ENCODE results near the gene CHD2. TPM values are rescaled to one million over a fixed set of nuclear protein-coding genes. Genes with fewer than 3 reads are reported as not detected.

Gene CHD2
- total RNA-seq, 1 donor from 2014 or later, result 159 TPM

- Mint-ChIP-seq H3K9me3 (ENCODE audit: low read depth) (peaks cover 10% of the 10 kb centered on the region), H3K4me3 (ENCODE audit: low read depth) (no peak overlapping the region), H3K4me1 (ENCODE audit: low read depth) (peaks cover 3% of the 10 kb centered on the region), H3K27ac (no peak overlapping the region), H3K36me3 (ENCODE audit: insufficient read depth) (peaks cover 65% of the 10 kb centered on the region), H3K27me3 (no peaks in the 10 kb centered on the region)
- DNase-seq (ENCODE audit: low spot score, unreplicated experiment), result no peak
- TF ChIP-seq, protein P1, sequence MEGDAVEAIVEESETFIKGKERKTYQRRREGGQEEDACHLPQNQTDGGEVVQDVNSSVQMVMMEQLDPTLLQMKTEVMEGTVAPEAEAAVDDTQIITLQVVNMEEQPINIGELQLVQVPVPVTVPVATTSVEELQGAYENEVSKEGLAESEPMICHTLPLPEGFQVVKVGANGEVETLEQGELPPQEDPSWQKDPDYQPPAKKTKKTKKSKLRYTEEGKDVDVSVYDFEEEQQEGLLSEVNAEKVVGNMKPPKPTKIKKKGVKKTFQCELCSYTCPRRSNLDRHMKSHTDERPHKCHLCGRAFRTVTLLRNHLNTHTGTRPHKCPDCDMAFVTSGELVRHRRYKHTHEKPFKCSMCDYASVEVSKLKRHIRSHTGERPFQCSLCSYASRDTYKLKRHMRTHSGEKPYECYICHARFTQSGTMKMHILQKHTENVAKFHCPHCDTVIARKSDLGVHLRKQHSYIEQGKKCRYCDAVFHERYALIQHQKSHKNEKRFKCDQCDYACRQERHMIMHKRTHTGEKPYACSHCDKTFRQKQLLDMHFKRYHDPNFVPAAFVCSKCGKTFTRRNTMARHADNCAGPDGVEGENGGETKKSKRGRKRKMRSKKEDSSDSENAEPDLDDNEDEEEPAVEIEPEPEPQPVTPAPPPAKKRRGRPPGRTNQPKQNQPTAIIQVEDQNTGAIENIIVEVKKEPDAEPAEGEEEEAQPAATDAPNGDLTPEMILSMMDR (IDR thresholded peaks at IDR 0.05; ENCODE audit: unreplicated experiment), result no peak
Observed at GRCh38 chr15:92960996-92961681, 61.0 kb downstream of the CHD2 start.

GRCh38 chr15:92962914-92963313 lies 62.8 kb downstream of the CHD2 start:
- peaks cover 65% of the 10 kb centered on the region for H3K36me3 Mint-ChIP-seq (ENCODE audit: insufficient read depth)
- DNase-seq (ENCODE audit: low spot score, unreplicated experiment), result no peak
- no peak overlapping the region for H3K4me3 Mint-ChIP-seq (ENCODE audit: low read depth)
- peaks cover 10% of the 10 kb centered on the region for H3K9me3 Mint-ChIP-seq (ENCODE audit: low read depth)
- TF ChIP-seq, protein P1 (IDR thresholded peaks at IDR 0.05; ENCODE audit: unreplicated experiment), result no peak
- H3K27ac Mint-ChIP-seq, result no peak overlapping the region
- no peaks in the 10 kb centered on the region for H3K27me3 Mint-ChIP-seq
- H3K4me1 Mint-ChIP-seq (ENCODE audit: low read depth), result peaks cover 3% of the 10 kb centered on the region

GRCh38 chr15:92963794-92964193 lies 63.7 kb downstream of the CHD2 start:
- H3K4me1 Mint-ChIP-seq (ENCODE audit: low read depth), result peaks cover 3% of the 10 kb centered on the region
- H3K36me3 Mint-ChIP-seq (ENCODE audit: insufficient read depth), result peaks cover 63% of the 10 kb centered on the region
- peaks cover 10% of the 10 kb centered on the region for H3K9me3 Mint-ChIP-seq (ENCODE audit: low read depth)
- no peaks in the 10 kb centered on the region for H3K27me3 Mint-ChIP-seq
- DNase-seq (ENCODE audit: low spot score, unreplicated experiment), result no peak
- TF ChIP-seq, protein P1 (IDR thresholded peaks at IDR 0.05; ENCODE audit: unreplicated experiment), result no peak
- no peak overlapping the region for H3K4me3 Mint-ChIP-seq (ENCODE audit: low read depth)
- no peak overlapping the region for H3K27ac Mint-ChIP-seq

DNA sequence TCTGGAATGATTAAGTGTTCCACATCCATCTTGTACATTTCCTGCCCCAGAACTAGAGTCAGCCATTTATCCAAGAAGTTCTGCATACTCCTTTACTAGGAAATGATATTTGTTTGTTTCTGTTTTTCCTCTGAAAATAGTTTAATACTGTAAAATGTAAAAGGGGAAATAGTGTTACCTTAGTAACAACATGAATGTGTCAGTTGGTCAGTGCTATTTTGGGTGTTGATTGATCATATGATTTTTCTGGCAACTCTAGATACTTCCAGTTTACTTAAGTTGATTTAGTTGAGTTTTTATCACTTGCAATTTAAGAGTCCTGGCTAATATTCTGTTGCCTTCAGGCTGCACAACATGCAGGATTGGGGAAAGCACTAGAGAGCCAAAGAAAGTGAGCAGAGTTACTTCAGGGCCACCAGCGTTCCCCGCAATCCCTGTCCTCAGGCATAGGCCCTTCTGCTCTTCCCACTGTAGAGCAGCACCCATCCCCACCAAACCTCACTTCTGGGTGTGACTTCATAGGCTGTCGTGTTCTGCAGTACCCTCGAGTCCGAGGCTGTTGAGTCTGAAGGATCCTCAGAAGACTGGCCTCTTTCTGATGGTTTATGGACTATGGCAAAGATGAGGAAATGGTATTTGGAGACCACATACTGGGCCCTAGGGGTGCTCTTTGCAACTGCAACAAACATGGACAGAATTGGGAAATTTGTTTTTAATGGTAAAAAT lies 69.0 kb downstream of the CHD2 start:
- TF ChIP-seq, protein P1 (IDR thresholded peaks at IDR 0.05; ENCODE audit: unreplicated experiment), result no peak
- Mint-ChIP-seq H3K9me3 (ENCODE audit: low read depth) (no peaks in the 10 kb centered on the region), H3K27ac (peak overlapping the region; percentile 59), H3K4me3 (ENCODE audit: low read depth) (no peak overlapping the region), H3K36me3 (ENCODE audit: insufficient read depth) (peaks cover 46% of the 10 kb centered on the region), H3K4me1 (ENCODE audit: low read depth) (no peaks in the 10 kb centered on the region), H3K27me3 (no peaks in the 10 kb centered on the region)
- no peak for DNase-seq (ENCODE audit: low spot score, unreplicated experiment)

DNA sequence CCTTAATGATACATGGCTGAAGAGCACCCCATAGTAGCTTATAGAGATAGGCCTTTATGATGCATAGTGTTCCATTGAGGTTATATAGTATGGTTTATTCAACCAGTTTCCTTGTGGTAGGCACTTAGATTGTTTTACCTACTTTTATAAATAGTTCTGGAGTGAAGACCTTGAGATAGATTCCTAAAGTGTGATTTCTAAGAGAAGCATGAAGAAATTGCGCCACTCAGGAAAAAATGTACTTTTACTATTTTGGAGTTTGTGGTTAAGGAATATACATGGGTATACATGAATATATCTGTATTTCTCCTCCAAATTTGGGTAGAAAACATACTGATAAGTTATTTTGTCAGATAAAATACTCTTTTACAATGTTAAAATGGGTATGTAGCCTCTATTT lies 70.5 kb downstream of the CHD2 start:
- Mint-ChIP-seq H3K27me3 (no peaks in the 10 kb centered on the region), H3K4me1 (ENCODE audit: low read depth) (no peaks in the 10 kb centered on the region), H3K4me3 (ENCODE audit: low read depth) (no peak overlapping the region), H3K36me3 (ENCODE audit: insufficient read depth) (peaks cover 46% of the 10 kb centered on the region), H3K9me3 (ENCODE audit: low read depth) (no peaks in the 10 kb centered on the region), H3K27ac (no peak overlapping the region)
- TF ChIP-seq, protein P1 (IDR thresholded peaks at IDR 0.05; ENCODE audit: unreplicated experiment), result no peak
- no peak for DNase-seq (ENCODE audit: low spot score, unreplicated experiment)
